Vagina (tissue), 2 donors: ENCODE measurements around the gene CTBP2. TPM values are rescaled to one million over a fixed set of nuclear protein-coding genes. Genes with fewer than 3 reads are reported as not detected.

ENCODE experiments used
- DNase-seq, 2 donors: peaks; one replicate each; pipeline ENCODE4 v3.0.0-alpha.2; 2017; ENCODE audit errors: extremely low spot score in 2 of 2
- H3K27ac ChIP-seq: fragments of 200-600 bp; sonication (generic); one replicate; pipeline ENCODE4 v1.5.1; 2019
- H3K27me3 ChIP-seq: fragments of 200-600 bp; sonication (generic); one replicate; pipeline ENCODE4 v1.5.1; 2019
- H3K36me3 ChIP-seq, 2 donors: fragments of 200-600 bp; sonication (generic); one replicate each; pipeline ENCODE4 v1.5.1; 2017 to 2019
- H3K4me1 ChIP-seq: fragments of 200-600 bp; sonication (generic); one replicate; pipeline ENCODE4 v1.5.1; 2019
- H3K4me3 ChIP-seq, 2 donors: fragments of 200-600 bp; sonication (generic); 1 replicate in 1 of 2; 2 replicates in 1 of 2; pipeline ENCODE4 v1.5.1; 2016 to 2019
- H3K9me3 ChIP-seq: fragments of 200-600 bp; sonication (generic); one replicate; pipeline ENCODE4 v1.5.1; 2019
- CTCF ChIP-seq, 3 experiments: fragments of 450-650 bp in 2 of 3; fragments of 200-600 bp in 1 of 3; sonication (generic) in 1 of 3; IDR thresholded peaks; one replicate each; pipeline ENCODE4 v1.5.1; 2017 to 2019; ENCODE audit warnings: antibody characterized with exemption in 3 of 3, mild to moderate bottlenecking in 2 of 3, moderate library complexity in 2 of 3
- POLR2A ChIP-seq, 2 donors: fragments of 450-650 bp; IDR thresholded peaks; one replicate each; pipeline ENCODE4 v1.6.1; 2017; ENCODE audit warnings: antibody characterized with exemption in 2 of 2, mild to moderate bottlenecking in 2 of 2, moderate library complexity in 2 of 2
- POLR2AphosphoS5 ChIP-seq, 2 donors: sonication (generic); formaldehyde crosslinking; IDR thresholded peaks; one replicate each; pipeline ENCODE4 v1.9.0; 2017; ENCODE audit warnings: antibody characterized with exemption in 2 of 2, mild to moderate bottlenecking in 2 of 2, low read depth in 1 of 2; ENCODE audit not compliant: insufficient read depth in 1 of 2
- intact Hi-C: fragments of 100-400 bp; cut with DNase I; formaldehyde crosslinking; loops from one replicate; pipeline ENCODE4 v1.15.1; 2023
- total RNA-seq: library from RNA; depleted of rRNA; stranded (reverse); fragments of >200 nt; gene quantifications from one replicate; pipeline ENCODE4 v1.2.3, GENCODE V29; 2016

CTBP2 gene
- total RNA-seq, 1 donor from 2014 or later, result 74.4 TPM

GRCh38 chr10:125149036-125149679 is 11.2 kb downstream of the CTBP2 start:
- Histone ChIP-seq H3K27me3 (no peaks in the 10 kb centered on the region), H3K9me3 (no peaks in the 10 kb centered on the region), H3K36me3 (no peaks in the 10 kb centered on the region), H3K4me3 (no peak overlapping the region), H3K27ac (peak overlapping the region; percentile 76), H3K4me1 (peaks cover 93% of the 10 kb centered on the region)
- DNase-seq, result no peak
- TF ChIP-seq CTCF (IDR thresholded peaks at IDR 0.05) (no peak), POLR2AphosphoS5 (IDR thresholded peaks at IDR 0.05; ENCODE audit: insufficient read depth in 1 of 2, low read depth in 1 of 2) (peak in 1 of 2 donors; percentile 65), POLR2A (IDR thresholded peaks at IDR 0.05) (no peak)
- intact Hi-C loops, result loop anchor here (5.0 kb wide), 1 partner anchor 87 kb away; no protein-coding TSS in a partner anchor

GRCh38 chr10:125148528-125148927 is 11.8 kb downstream of the CTBP2 start:
- no peaks in the 10 kb centered on the region for H3K36me3 ChIP-seq
- peaks cover 95% of the 10 kb centered on the region for H3K4me1 ChIP-seq
- intact Hi-C loops, result loop anchor here (5.0 kb wide), 1 partner anchor 86 kb away; no protein-coding TSS in a partner anchor
- TF ChIP-seq POLR2AphosphoS5 (IDR thresholded peaks at IDR 0.05; ENCODE audit: insufficient read depth in 1 of 2, low read depth in 1 of 2), result no peak
- no peak for TF ChIP-seq CTCF (IDR thresholded peaks at IDR 0.05)
- TF ChIP-seq POLR2A (IDR thresholded peaks at IDR 0.05), result no peak
- no peaks in the 10 kb centered on the region for H3K27me3 ChIP-seq
- H3K27ac ChIP-seq, result peak overlapping the region; percentile 76
- H3K9me3 ChIP-seq, result no peaks in the 10 kb centered on the region
- H3K4me3 ChIP-seq, result no peak overlapping the region
- DNase-seq, result no peak

- Histone ChIP-seq H3K27ac (peak overlapping the region; percentile 76), H3K27me3 (no peaks in the 10 kb centered on the region), H3K36me3 (no peaks in the 10 kb centered on the region), H3K4me3 (no peak overlapping the region), H3K4me1 (peaks cover 95% of the 10 kb centered on the region), H3K9me3 (no peaks in the 10 kb centered on the region)
- TF ChIP-seq CTCF (IDR thresholded peaks at IDR 0.05), result no peak
- TF ChIP-seq POLR2A (IDR thresholded peaks at IDR 0.05), result no peak
- TF ChIP-seq POLR2AphosphoS5 (IDR thresholded peaks at IDR 0.05; ENCODE audit: insufficient read depth in 1 of 2, low read depth in 1 of 2), result no peak
- DNase-seq, result no peak
- intact Hi-C loops, result loop anchor here (5.0 kb wide), 1 partner anchor 86 kb away; no protein-coding TSS in a partner anchor
Measured at GRCh38 chr10:125147971-125148439, 12.4 kb downstream of the CTBP2 start.

GRCh38 chr10:125146791-125147579 is 13.4 kb downstream of the CTBP2 start:
- H3K27me3 ChIP-seq, result no peaks in the 10 kb centered on the region
- TF ChIP-seq POLR2AphosphoS5 (IDR thresholded peaks at IDR 0.05; ENCODE audit: insufficient read depth in 1 of 2, low read depth in 1 of 2) (no peak), POLR2A (IDR thresholded peaks at IDR 0.05) (no peak), CTCF (IDR thresholded peaks at IDR 0.05) (no peak)
- H3K9me3 ChIP-seq, result no peaks in the 10 kb centered on the region
- H3K4me3 ChIP-seq, result no peak overlapping the region
- no peak for DNase-seq
- peak overlapping the region; percentile 76 for H3K27ac ChIP-seq
- peaks cover 95% of the 10 kb centered on the region for H3K4me1 ChIP-seq
- no peaks in the 10 kb centered on the region for H3K36me3 ChIP-seq
- intact Hi-C loops, result loop anchor here (5.0 kb wide), 1 partner anchor 85 kb away; no protein-coding TSS in a partner anchor
